Measurements from ENCODE around the gene AMFR. TPM values are rescaled to one million over a fixed set of nuclear protein-coding genes. Genes with fewer than 3 reads are reported as not detected.

The AMFR gene
- total RNA-seq, 2 experiments from 2014 or later, result 42.0 to 45.4 TPM

DNA sequence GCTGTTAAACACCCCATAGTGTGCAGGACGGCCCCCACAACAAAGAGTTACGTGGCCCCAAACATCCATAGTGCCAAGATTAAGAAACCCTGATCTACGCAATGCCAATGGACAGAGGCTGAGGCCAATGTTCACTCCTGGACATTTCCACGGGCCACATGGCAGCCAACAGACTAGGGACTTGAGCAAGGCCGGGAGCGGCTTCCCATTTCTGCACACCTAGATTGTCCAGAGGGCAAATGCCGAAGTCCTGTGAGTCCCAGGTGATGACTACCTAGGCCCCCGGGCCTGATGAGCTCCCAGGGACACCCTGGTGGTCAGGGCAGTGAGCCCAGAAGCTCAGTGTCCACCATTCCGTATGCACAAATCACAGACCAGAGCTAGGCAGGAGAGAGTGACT, 95.5 kb downstream of the AMFR start:
- H3K36me3 Mint-ChIP-seq, result no peaks in the 10 kb centered on the region
- DNase-seq, result no peak
- ChIA-PET POLR2A (no interaction called here), CTCF (interaction anchor here (1.0 to 2.0 kb wide), 2 partner anchors 11 to 27 kb away, joined by 3 to 8 read pairs; no protein-coding TSS in a partner anchor)
- H3K27ac Mint-ChIP-seq, result no peak overlapping the region
- H3K4me1 Mint-ChIP-seq (ENCODE audit: low read depth), result no peaks in the 10 kb centered on the region
- intact Hi-C loops (cut with micrococcal nuclease), result no loop called here
- no peaks in the 10 kb centered on the region for H3K27me3 Mint-ChIP-seq
- no peak overlapping the region for H3K4me3 Mint-ChIP-seq
- H3K9me3 Mint-ChIP-seq, result no peaks in the 10 kb centered on the region

DNA sequence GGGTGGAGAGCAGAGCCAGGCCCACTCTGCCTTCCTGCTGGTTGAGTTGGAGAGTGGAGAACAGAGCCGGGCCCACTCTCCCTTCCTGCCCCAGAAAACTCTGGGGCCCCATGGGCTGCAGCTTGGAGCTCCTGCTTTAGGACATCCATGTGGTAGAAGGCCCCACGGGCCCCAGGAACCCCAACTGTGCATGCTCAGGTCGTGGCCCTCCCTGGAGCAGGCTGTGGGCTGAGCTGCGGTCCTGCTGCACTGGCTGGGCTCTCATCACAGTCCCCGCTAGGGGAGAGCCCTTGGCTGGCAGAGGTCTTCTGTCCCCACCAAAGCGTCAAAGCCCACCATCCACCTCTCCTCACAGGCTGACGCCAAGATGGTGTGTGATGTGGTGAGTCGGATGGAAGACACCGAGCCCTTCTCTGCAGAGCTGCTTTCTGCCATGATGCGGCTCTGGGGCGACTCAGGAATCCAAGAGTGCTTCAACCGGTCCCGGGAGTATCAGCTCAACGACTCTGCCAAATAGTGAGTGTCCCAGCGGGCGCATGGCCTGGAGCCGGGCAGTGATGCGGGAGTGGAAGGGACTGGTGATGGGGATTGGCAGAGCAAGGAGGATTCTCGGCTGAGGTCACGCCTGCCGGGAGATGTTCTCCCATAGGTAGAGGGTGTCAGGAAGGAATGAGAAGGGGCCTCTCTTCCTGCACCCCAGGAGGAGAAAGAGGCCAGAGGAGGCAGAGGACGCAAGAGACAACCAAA, 96.9 kb downstream of the AMFR start:
- POLR2A ChIA-PET, result no interaction called here
- Mint-ChIP-seq H3K36me3 (no peaks in the 10 kb centered on the region), H3K9me3 (no peaks in the 10 kb centered on the region), H3K27ac (no peak overlapping the region), H3K4me3 (no peak overlapping the region), H3K4me1 (ENCODE audit: low read depth) (no peaks in the 10 kb centered on the region), H3K27me3 (no peaks in the 10 kb centered on the region)
- no peak for DNase-seq
- CTCF ChIA-PET, result interaction anchor here (1.0 to 2.0 kb wide), 2 partner anchors 10 to 28 kb away, joined by 3 to 8 read pairs; no protein-coding TSS in a partner anchor
- intact Hi-C loops (cut with micrococcal nuclease), result no loop called here

DNA sequence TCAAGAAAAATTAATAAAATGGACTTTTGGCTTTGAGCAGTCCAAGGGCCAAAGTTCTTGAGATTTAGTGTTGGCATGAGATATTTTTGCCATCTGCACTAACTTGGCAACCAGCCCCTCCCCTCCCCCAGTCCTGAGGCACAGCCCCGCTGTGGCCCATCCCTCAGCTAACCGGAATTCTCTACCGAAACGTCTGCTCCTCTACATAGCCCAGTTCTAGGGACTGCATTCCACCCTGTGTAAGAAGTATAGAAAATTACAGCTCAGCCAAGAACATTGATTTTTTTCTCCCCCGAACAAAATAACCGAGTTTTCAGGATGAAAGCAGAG, 97.5 kb downstream of the AMFR start:
- Mint-ChIP-seq H3K36me3 (no peaks in the 10 kb centered on the region), H3K27ac (no peak overlapping the region), H3K4me3 (no peak overlapping the region), H3K27me3 (no peaks in the 10 kb centered on the region), H3K9me3 (no peaks in the 10 kb centered on the region), H3K4me1 (ENCODE audit: low read depth) (no peaks in the 10 kb centered on the region)
- CTCF ChIA-PET, result no interaction called here
- DNase-seq, result no peak
- intact Hi-C loops (cut with micrococcal nuclease), result no loop called here
- POLR2A ChIA-PET, result no interaction called here

DNA sequence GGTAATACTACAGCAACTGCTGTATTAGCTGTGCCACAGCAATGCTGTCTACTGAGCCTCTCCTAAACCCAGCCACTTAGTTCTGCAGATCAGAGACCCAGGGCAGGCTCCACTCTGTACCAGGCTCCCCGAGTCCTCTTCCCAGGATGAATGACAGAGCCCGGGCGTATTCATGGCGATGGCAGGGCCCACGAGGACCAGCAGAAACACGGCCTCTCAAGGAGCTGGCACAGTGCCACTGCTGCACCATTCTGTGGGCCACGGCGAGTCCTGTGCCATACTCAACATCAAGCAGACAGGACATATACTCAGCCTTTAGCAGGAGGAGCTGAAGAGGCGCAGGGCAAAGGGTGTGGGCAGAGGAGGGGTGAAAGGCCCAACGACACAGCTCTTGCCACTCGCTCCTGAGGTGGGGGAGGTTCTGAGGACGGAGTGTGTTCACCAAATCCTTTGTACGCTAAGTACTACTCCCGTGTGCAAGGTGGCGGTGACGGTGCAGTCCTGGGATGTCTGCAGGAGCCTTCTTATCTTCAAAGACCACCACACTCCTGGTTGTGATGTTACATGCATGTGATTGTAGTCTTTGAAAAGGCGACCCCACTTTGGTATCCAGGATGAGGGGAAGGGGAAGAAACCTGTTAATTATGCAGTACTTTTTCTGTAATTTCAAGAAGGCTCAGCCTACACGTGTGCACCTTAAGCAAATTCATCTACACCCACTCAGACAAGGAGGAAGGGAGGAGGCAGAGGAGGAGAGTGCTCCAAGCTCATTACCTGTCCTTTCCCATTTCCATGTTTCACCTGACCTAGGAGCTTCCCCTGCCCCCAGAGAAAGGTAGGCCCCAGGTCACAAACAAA, 98.0 kb downstream of the AMFR start:
- no peak overlapping the region for H3K27ac Mint-ChIP-seq
- H3K4me3 Mint-ChIP-seq, result no peak overlapping the region
- no peaks in the 10 kb centered on the region for H3K4me1 Mint-ChIP-seq (ENCODE audit: low read depth)
- no peak for DNase-seq
- ChIA-PET POLR2A (no interaction called here), CTCF (no interaction called here)
- H3K9me3 Mint-ChIP-seq, result no peaks in the 10 kb centered on the region
- intact Hi-C loops (cut with micrococcal nuclease), result no loop called here
- H3K27me3 Mint-ChIP-seq, result no peaks in the 10 kb centered on the region
- no peaks in the 10 kb centered on the region for H3K36me3 Mint-ChIP-seq

DNA sequence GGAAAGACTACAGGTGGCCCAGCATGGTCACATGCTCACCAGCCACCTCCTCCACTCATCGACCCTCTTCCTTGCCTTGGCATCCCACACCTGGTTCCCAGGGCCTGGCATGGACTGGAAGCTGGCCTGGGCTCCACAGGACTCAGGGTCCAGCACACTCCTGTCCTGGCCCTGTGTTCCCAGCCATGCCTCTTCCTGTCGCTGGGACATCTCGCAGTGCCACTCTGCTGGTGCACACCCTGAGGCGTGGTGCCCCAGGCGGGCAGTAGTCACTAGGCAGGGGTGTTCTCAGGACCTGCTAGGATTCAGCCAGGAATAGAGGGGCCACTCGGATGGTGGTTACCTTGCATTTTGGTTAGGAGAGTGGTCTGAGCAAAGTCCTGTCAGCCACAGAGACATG, 99.4 kb downstream of the AMFR start:
- no peaks in the 10 kb centered on the region for H3K9me3 Mint-ChIP-seq
- no peaks in the 10 kb centered on the region for H3K36me3 Mint-ChIP-seq
- no peak overlapping the region for H3K27ac Mint-ChIP-seq
- ChIA-PET POLR2A (no interaction called here), CTCF (interaction anchor here (0.7 kb wide), 1 partner anchor 31 kb away, joined by 3 read pairs; no protein-coding TSS in a partner anchor)
- DNase-seq, result no peak
- no peaks in the 10 kb centered on the region for H3K4me1 Mint-ChIP-seq (ENCODE audit: low read depth)
- intact Hi-C loops (cut with micrococcal nuclease), result no loop called here
- no peak overlapping the region for H3K4me3 Mint-ChIP-seq
- no peaks in the 10 kb centered on the region for H3K27me3 Mint-ChIP-seq

DNA sequence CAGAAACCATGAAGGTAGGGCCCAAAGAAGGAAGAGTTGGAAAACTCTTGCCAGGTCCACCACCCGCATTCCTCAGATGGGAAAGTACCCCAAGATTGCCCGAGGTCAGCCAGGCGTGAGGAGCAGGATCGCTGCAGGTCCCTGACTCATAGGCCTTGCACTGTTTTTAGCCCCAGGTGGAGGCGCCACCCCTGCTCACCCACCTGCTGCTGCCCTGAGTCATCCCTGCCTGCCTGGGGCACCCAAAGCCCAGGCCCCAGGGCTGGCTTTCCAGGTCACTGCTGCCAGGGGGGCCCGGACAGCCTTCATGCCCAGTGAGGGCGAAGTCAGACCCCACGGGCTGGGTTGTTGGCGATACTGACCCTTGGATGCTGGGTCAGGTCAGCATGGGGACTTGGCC, 100.9 kb downstream of the AMFR start:
- POLR2A ChIA-PET, result no interaction called here
- Mint-ChIP-seq H3K27ac (no peak overlapping the region), H3K9me3 (no peaks in the 10 kb centered on the region), H3K27me3 (no peaks in the 10 kb centered on the region), H3K4me3 (no peak overlapping the region), H3K4me1 (ENCODE audit: low read depth) (no peaks in the 10 kb centered on the region), H3K36me3 (no peaks in the 10 kb centered on the region)
- DNase-seq, result no peak
- intact Hi-C loops (cut with micrococcal nuclease), result no loop called here
- CTCF ChIA-PET, result no interaction called here

DNA sequence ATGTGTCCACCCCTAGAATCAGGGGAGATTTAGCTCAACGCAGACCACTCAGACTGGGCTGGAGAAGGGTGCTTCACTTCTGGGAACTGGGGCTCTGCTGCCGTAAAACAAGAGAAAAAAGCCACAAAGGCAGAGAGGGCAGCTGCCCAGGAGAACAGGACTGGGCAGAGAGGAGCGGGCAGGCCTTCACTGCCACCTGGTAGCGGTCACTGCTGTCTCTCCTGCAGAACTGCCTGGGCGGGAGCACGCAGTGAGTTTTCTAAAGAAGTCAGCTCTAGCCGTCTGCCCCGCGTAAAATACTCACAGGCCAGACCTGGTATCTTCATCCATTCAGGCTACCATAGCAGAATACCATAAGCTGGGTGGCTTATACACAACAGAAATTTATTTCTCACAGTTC, 103.8 kb downstream of the AMFR start:
- Mint-ChIP-seq H3K27me3 (no peaks in the 10 kb centered on the region), H3K4me1 (ENCODE audit: low read depth) (peaks cover 3% of the 10 kb centered on the region), H3K4me3 (no peak overlapping the region), H3K27ac (no peak overlapping the region), H3K36me3 (no peaks in the 10 kb centered on the region), H3K9me3 (no peaks in the 10 kb centered on the region)
- DNase-seq, result no peak
- ChIA-PET POLR2A (no interaction called here), CTCF (interaction anchor here (0.7 to 1.5 kb wide), 4 partner anchors 280 to 378 kb away, joined by 3 to 5 read pairs (median 3); no protein-coding TSS in a partner anchor)
- intact Hi-C loops (cut with micrococcal nuclease), result no loop called here

DNA sequence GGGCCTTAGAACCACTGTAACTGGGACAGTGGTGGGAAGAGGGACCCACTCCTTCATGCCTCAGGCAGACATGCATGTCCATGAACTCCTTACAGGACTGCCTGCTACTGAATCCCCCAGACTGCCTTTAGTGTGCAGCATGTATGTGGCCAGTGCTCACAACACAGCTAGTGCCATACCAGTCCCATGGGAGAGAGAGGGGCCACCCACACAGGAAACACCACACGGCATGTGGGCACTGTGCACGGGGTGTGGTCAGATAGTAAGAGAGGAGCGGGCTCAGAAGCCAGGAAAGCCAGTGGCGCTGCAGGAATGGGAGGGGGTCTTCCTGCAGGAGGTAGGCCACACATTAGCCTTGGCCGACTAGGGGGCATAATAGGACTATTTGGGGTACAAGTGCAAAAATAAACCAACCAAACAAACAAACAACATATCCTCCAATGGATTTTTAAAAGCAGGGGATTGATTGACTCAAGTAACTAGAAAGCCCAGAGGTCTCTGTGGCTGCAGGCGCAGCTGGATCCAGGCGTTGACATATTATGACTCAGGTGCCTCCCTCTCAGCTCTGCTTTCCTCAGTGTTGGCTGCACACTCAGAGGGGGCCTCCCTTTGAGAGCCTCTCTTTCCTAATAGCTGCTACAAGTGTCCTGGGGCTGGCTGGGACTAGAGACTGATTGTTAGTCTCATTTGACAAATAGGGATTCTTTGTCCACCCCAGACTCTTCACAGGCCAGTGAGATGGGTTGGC, 104.4 kb downstream of the AMFR start:
- no peaks in the 10 kb centered on the region for H3K9me3 Mint-ChIP-seq
- H3K4me3 Mint-ChIP-seq, result no peak overlapping the region
- DNase-seq, result no peak
- CTCF ChIA-PET, result interaction anchor here (0.7 to 1.5 kb wide), 4 partner anchors 280 to 377 kb away, joined by 3 to 5 read pairs (median 3); no protein-coding TSS in a partner anchor
- no peaks in the 10 kb centered on the region for H3K27me3 Mint-ChIP-seq
- intact Hi-C loops (cut with micrococcal nuclease), result no loop called here
- no peak overlapping the region for H3K27ac Mint-ChIP-seq
- POLR2A ChIA-PET, result no interaction called here
- peaks cover 3% of the 10 kb centered on the region for H3K4me1 Mint-ChIP-seq (ENCODE audit: low read depth)
- H3K36me3 Mint-ChIP-seq, result no peaks in the 10 kb centered on the region

DNA sequence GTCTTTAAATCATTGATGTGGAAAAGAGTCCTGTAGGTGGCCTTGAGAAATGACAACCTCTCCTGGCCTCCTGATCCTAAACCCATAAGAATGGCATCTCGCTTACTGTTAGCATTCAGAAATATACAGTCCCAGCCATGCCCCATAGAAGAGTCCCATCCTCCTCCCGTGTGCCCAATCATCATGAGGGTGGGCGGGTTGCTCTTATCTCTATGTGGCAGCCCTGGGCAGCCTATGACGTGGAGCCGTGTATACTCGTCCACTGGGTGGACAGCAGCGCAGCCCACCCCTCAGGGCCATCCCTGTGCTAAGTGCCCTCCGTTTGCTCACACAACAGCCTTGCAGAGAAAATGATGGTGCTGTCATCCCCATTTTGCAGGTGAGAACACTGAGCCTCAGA, 105.3 kb downstream of the AMFR start:
- no peak for DNase-seq
- ChIA-PET CTCF (interaction anchor here (4.3 kb wide), 1 partner anchor 375 kb away, joined by 123 read pairs; no protein-coding TSS in a partner anchor), POLR2A (no interaction called here)
- H3K9me3 Mint-ChIP-seq, result no peaks in the 10 kb centered on the region
- peaks cover 3% of the 10 kb centered on the region for H3K4me1 Mint-ChIP-seq (ENCODE audit: low read depth)
- H3K27me3 Mint-ChIP-seq, result no peaks in the 10 kb centered on the region
- H3K36me3 Mint-ChIP-seq, result no peaks in the 10 kb centered on the region
- no peak overlapping the region for H3K27ac Mint-ChIP-seq
- intact Hi-C loops (cut with micrococcal nuclease), result no loop called here
- H3K4me3 Mint-ChIP-seq, result no peak overlapping the region

DNA sequence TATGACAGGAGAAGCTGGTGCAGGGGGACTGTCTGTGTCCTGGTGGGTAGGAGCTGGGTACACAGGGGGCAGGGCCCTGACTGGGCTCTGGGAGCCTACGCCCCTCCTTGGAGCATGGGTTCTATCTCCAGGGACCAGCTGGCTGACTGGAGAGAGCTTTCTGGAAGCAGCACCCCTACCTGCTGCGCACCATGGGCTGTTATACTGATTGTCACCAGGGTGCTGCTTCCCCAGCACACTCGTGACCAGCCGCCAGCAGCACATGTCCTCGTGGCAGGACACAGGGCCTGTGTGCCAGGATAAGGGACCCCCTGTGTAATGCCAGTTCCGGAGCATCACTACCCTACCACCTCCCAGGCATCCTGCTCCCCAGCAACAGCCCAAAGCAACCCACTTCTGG, 106.0 kb downstream of the AMFR start:
- Mint-ChIP-seq H3K27ac (no peak overlapping the region), H3K4me1 (ENCODE audit: low read depth) (peaks cover 3% of the 10 kb centered on the region), H3K36me3 (no peaks in the 10 kb centered on the region), H3K9me3 (no peaks in the 10 kb centered on the region), H3K4me3 (no peak overlapping the region), H3K27me3 (no peaks in the 10 kb centered on the region)
- no peak for DNase-seq
- intact Hi-C loops (cut with micrococcal nuclease), result loop anchor here (2.0 to 10.0 kb wide), 2 partner anchors 117 to 855 kb away; no protein-coding TSS in a partner anchor
- POLR2A ChIA-PET, result no interaction called here
- CTCF ChIA-PET, result interaction anchor here (1.0 to 4.3 kb wide), 9 partner anchors 10 to 374 kb away, joined by 3 to 123 read pairs (median 8); no protein-coding TSS in a partner anchor

DNA sequence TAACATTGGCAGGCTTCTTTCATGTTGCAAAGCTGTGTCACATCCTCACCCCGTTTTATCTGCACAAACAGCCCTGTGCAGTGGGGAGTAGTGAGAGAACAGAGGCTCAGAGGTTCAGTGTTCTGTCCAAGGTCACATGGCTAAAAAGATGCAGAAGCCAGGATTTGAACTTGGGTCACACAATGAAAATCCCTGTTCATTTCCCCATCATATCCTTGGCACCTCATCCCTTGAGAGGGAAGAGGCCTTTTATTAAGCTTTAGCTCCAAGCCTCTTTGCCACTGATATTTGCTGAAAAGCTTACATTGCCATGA, 106.6 kb downstream of the AMFR start:
- peaks cover 3% of the 10 kb centered on the region for H3K4me1 Mint-ChIP-seq (ENCODE audit: low read depth)
- CTCF ChIA-PET, result interaction anchor here (0.6 to 4.3 kb wide), 31 partner anchors 10 to 854 kb away, joined by 3 to 123 read pairs (median 5); no protein-coding TSS in a partner anchor
- intact Hi-C loops (cut with micrococcal nuclease), result loop anchor here (1.0 to 10.0 kb wide), 6 partner anchors 39 to 854 kb away; no protein-coding TSS in a partner anchor
- POLR2A ChIA-PET, result no interaction called here
- no peaks in the 10 kb centered on the region for H3K36me3 Mint-ChIP-seq
- DNase-seq, result no peak
- no peaks in the 10 kb centered on the region for H3K27me3 Mint-ChIP-seq
- H3K27ac Mint-ChIP-seq, result no peak overlapping the region
- no peaks in the 10 kb centered on the region for H3K9me3 Mint-ChIP-seq
- H3K4me3 Mint-ChIP-seq, result no peak overlapping the region
